ENCODE data around the gene LASP1NB. TPM values are rescaled to one million over a fixed set of nuclear protein-coding genes. Genes with fewer than 3 reads are reported as not detected.

The LASP1NB gene

DNA sequence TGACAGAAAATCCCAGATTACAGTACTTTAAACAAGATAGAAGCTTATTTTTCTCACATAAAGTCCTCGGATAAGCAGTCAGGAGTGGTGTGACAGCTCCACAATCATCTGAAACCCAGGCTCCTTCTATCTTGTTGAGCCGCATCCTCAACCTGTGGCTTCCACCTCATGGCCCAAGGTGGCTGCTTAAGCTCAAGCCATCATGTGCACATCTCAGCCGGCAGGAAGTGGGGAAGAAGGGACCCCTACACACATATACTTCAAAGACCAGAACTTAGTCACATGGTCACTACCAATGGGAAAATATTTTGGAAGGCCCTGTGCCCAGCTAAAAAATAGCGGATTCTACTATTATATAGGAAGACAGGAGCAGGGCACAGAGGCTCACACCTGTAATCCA is 52.8 kb downstream of the LASP1NB start:
- DNase-seq (no peak), ATAC-seq (no peak)
- Mint-ChIP-seq H3K9me3 (no peaks in the 10 kb centered on the region), H3K27ac (no peak overlapping the region), H3K36me3 (ENCODE audit: low read depth) (no peaks in the 10 kb centered on the region), H3K4me3 (no peak overlapping the region), H3K4me1 (ENCODE audit: low read depth) (no peaks in the 10 kb centered on the region), H3K27me3 (no peaks in the 10 kb centered on the region)
- TF ChIP-seq, protein P1, sequence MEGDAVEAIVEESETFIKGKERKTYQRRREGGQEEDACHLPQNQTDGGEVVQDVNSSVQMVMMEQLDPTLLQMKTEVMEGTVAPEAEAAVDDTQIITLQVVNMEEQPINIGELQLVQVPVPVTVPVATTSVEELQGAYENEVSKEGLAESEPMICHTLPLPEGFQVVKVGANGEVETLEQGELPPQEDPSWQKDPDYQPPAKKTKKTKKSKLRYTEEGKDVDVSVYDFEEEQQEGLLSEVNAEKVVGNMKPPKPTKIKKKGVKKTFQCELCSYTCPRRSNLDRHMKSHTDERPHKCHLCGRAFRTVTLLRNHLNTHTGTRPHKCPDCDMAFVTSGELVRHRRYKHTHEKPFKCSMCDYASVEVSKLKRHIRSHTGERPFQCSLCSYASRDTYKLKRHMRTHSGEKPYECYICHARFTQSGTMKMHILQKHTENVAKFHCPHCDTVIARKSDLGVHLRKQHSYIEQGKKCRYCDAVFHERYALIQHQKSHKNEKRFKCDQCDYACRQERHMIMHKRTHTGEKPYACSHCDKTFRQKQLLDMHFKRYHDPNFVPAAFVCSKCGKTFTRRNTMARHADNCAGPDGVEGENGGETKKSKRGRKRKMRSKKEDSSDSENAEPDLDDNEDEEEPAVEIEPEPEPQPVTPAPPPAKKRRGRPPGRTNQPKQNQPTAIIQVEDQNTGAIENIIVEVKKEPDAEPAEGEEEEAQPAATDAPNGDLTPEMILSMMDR (IDR thresholded peaks at IDR 0.05) = no peak
- ChIA-PET CTCF (interaction anchor here (0.8 to 1.9 kb wide), 3 partner anchors 174 to 258 kb away, joined by 3 to 6 read pairs (median 5); partner anchors contain the start of gene PLXDC1), POLR2A (interaction anchor here (0.5 kb wide), 1 partner anchor 34 kb away, joined by 3 read pairs; no protein-coding TSS in a partner anchor)
- intact Hi-C loops (cut with micrococcal nuclease) = no loop called here

Small RNA genes within 50 kb of the gene (microRNA-seq; reads per million reads assigned to microRNA genes)
- gene MIR6779 (ENCODE audit: borderline microRNAs expressed, borderline replicate concordance) = 0.91 reads per million

Other genes with a start within 250 kb of the LASP1NB start
- gene MLLT6, start 220.3 kb upstream of the LASP1NB start, total RNA-seq = 100 to 1,000 TPM; 145 to 148 TPM
- 10 to 100 TPM; 43.2 to 44.2 TPM for gene CISD3, start 195.3 kb upstream of the LASP1NB start, total RNA-seq
- 1 to 10 TPM in 1 of 2 experiments, under 1 TPM in 1; 0.50 to 1.2 TPM for gene PCGF2, start 177.3 kb upstream of the LASP1NB start, total RNA-seq
- 100 to 1,000 TPM; 275 to 279 TPM for gene PSMB3, start 172.9 kb upstream of the LASP1NB start, total RNA-seq
- 10 to 100 TPM; 30.9 to 33.2 TPM for gene PIP4K2B, start 126.1 kb upstream of the LASP1NB start, total RNA-seq
- 10 to 100 TPM; 19.7 to 20.1 TPM for gene CWC25, start 100.3 kb upstream of the LASP1NB start, total RNA-seq
- gene RPL23, start 71.9 kb upstream of the LASP1NB start, total RNA-seq = 1,000 to 10,000 TPM; 1,908 to 1,957 TPM
- gene LASP1, start 55.6 kb upstream of the LASP1NB start, total RNA-seq = 100 to 1,000 TPM; 135 to 139 TPM
- gene FBXO47, start 41.8 kb downstream of the LASP1NB start, total RNA-seq = not detected
- gene PLXDC1, start 226.0 kb downstream of the LASP1NB start, total RNA-seq = 1 to 10 TPM; 1.7 to 2.4 TPM
- not detected for gene ARL5C, start 240.5 kb downstream of the LASP1NB start, total RNA-seq